IPS DF 19.7 (cell line): ENCODE results near the gene CCDC136.

Source experiments
- DNase-seq: peaks from one replicate; pipeline ENCODE4 v3.0.0-alpha.2; 2013; ENCODE audit warnings: low read depth, low spot score

The CCDC136 gene

DNA sequence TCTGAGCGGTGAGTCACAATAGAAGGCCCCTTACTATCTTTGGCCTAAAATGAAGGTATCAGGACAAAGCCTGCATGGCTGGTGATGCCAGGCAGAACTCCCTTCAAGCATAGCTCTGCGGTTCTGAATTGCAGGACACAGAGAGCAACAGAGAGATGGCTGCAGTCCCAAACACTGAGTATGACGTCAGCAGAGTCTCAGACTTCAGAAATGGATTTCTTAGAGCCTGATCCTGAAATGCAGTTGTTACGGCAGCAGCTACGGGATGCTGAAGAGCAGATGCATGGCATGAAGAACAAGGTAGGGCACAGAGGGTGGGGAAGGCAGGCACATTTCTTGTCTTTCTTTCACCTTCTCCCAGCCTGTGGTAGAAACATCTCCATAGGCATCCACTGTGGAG, 13.5 kb downstream of the CCDC136 start:
- no peak for DNase-seq

DNA sequence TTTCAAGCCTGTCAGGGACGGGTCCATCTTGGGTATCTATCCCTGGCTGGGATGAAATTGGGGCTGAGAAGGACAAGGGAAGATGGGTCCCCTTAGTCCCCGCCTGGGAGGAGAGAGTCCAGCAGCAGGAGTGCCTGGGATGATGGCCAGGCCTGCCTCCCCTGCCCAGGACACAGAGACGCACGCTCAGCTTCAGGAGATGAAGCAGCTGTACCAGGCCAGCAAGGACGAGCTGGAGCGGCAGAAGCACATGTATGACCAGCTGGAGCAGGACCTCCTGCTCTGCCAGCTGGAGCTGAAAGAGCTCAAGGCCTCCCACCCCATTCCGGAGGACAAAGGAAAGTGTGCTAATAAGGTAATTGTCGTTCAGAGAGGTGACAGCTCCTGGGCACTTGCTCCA, 15.4 kb downstream of the CCDC136 start:
- no peak for DNase-seq

DNA sequence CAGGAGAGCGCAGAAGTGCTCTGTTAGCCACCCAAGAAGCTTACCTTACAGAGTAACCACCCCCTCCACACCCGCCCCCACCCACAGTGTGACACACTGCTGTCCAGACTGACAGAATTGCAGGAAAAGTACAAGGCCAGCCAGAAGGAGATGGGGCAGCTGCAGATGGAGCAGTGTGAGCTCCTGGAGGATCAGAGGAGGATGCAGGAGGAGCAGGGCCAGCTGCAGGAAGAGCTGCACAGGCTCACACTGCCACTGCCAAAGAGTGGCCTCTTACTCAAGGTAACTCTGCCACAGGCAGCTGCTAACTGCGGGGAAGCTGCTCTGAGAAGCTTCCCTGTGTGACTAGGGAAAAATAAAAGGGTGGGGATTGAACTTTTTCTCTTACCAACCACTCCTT, 17.6 kb downstream of the CCDC136 start:
- DNase-seq, result no peak

DNA sequence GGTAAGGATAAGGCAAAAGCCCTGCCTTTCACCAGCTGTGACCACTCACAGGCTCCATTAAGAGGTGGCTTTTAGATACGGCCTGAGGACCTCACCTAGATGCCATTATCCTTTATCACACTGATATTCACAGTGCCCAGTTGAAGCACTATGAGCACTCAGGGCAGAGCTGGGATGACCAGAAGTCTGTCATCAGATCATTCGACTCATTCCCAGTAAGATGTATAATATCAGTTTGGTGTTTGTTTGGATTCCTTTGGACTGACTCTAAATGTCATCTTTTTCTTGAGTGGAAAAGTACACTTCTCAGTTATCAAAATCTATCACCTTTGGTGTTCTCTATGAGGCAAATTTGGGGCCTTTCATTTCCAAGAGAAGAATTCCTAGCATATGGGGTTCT, 18.7 kb downstream of the CCDC136 start:
- no peak for DNase-seq

DNA sequence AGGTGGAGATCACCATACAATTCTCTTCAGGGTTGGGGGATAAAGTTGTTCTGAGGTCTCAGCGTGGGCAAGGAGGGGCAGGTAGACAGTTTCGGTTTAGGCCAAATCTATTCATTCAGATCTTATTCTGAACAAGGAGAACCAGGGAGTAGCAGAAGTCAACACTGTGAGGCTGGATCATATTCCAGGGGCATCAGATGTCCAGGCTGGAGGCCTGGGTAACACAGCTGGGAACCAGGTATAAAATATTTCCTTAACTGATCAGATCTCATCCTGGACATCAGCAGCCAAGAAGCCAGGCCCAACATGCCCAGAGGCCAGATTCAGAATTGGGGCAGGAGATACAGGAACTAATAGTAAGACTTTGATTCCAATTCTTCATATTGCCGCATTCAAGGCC, 19.2 kb downstream of the CCDC136 start:
- no peak for DNase-seq

DNA sequence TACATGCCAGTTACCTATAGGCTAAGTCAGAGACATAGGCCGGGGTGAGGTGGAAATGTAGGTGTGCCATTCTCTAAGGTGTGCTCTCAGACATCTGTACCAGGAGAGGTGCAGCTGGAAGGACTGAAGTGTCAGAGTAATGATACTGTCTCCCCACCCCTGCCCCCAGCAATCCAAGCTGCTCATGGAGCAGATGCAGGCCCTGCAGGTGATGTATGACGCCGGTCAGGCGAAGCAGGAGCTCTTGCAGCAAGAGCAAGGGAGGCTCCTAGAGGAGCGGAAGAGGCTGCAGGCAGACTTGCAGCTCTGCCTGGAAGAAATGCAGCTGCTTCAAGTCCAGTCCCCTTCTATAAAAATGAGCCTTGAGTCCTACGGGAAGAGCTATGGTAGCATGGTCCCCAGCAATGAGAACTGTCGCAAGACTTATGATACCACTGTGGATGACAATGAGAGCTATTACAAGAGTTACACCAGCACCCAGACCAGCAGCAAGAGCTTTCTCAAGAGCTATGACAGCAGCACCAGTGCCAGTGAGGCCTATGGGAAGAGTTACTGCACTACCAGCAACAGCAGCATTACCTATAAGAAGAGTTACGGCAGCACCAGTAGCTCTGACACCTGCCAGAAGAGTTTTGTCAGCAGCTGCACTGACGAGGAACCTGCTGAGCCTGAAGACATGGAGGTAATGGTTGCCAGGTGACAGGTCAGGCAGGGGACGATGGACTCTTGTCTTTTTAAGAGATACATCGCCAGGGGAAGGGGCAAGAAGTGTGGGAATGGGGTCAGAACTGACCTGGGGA, 20.1 kb downstream of the CCDC136 start:
- no peak for DNase-seq

DNA sequence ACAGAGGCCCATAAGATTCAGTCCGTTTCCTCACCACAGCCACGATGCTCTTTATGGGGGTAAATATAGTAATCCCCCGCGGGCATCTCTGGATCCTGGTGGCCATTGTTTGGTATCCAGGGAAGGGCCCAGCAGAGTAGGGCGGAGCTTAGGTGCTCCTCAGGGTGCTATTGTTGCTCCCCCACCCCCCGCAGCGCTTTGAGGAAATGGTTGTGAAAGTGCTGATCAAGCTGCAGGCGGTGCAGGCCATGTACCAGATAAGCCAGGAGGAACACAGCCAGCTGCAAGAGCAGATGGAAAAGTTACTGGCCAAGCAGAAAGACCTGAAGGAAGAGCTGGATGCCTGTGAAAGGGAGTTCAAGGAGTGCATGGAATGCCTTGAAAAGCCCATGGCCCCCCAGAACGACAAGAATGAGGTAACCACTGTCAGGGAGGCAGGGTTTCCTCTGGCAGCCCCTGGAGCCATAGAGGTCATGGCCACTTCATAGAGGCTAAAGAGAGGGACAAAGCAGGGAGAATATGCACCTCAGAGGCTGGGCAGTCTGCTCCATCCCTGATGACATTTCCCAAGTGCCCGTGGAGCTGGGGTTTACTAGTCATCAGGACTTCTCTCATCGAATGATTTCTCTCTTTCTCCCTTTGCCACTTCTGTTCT, 20.9 kb downstream of the CCDC136 start:
- DNase-seq, result no peak

DNA sequence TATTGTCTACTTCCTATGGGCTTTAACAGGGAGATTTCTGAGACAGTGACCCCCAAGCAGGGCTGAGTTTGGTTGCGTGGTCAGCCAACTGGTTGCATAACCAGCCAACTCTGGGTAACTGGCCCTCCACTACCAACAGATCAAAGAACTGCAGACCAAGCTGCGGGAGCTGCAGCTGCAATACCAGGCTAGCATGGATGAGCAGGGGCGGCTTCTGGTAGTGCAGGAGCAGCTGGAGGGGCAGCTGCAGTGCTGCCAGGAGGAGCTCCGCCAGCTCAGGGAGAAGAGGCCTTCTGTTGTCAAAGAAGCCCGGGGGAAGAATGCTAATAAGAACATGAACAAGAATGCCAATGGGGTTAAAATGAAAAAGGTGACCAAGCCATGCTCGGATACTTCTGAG, 22.7 kb downstream of the CCDC136 start:
- DNase-seq, result no peak

DNA sequence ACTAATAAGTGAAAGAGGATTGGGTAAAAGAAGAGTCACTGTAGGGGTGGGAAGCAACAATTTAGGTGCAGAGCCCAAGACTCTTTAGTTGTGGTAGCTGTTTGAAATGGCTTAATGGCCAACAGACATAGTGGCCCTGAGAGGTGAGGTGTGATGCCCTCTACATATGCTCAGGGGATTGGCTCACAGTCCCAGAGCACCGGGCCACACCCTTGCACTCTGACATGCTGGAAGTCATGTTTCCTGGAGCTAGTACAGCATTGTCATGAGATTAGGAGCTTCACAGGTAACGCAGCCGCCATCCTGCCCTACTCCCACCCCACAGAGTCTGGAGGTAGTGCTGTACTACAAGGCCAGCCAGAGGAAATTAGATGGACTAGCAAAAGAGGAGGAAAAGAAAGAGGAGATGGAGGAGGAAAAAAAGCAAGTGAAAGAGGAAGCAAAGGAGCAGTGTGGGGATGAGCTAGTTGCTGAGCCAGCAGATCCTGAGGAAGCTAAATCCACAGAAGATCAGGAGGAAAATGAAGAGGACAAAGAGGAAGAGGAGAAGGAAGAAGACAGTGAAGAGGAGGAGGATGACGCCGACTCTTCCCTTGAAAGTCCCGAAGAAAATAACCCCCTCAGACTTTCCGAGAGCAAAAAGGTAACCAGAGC, 23.6 kb downstream of the CCDC136 start:
- no peak for DNase-seq

DNA sequence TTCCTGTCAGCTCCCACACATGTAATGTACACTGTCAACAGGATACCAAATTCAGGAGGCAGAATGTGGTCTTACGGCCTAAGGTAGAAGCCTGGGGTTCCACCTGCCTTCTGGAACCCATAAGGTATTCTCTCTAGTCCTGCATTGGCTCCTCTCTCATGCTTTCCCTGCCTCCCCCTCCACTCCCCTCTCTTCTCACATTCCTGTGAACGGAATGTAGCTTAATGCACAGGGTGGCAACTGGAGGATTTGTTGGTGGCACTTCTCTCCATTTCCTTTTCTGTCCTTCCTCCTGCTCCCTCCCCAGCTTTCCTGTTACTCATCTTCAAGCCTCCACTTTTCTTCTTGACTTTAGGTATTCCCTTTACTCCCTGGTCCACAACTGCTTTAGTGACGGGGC, 26.9 kb downstream of the CCDC136 start:
- no peak for DNase-seq

DNA sequence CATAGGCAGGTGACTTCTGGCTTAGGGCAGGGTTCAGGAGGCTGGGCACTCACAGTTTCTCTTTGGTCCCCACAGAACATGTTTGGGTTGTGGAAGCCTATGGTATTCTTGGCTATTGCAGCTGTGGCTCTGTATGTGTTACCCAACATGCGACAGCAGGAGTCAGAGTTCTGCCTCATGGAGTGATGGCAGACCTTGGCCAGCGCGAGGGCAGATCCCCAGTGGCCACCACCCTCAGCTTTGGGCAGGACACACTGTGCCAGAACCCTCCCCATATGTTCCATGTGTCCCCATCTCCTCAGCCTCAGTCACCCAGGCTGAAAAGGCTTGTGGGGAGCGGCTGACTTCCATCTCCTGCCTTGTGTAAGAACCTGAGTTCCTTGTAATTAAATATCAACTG, 30.0 kb downstream of the CCDC136 start:
- DNase-seq, result no peak

DNA sequence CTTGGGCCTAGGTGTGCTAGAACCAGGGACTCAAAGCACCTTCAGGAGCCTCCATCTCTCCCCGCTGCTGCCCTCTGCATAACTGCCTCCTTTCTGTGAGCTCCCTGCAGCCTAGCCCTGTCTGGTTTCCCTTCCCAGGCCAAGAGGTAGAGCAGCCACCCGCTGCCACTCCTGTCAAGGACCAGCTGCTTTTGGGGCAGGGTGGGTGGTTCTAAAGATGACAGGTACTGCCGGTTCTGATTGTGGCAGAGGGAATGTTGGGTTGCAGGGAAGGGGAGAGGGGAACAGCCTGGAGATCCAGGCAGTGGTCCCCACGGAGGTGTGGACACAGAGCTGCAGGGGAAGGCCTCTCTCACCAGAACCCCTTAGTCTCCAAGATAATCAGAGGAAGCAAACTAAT, 34.7 kb downstream of the CCDC136 start:
- no peak for DNase-seq

DNA sequence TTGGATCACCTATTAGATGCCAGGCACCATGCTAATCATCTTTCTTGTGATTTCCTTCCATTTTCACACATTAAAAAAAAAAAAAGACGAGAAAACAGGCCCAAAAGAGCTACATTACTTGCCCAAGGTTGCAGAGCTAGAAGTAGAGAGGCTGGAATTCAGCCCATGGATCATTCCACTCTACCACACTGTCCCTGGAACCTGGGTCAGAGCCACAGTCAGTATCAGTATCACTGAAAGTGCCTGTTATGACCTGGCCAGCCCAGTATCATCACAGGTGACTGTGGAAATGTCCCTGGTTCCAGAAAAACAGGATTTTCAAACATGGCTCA, 35.1 kb downstream of the CCDC136 start:
- no peak for DNase-seq

DNA sequence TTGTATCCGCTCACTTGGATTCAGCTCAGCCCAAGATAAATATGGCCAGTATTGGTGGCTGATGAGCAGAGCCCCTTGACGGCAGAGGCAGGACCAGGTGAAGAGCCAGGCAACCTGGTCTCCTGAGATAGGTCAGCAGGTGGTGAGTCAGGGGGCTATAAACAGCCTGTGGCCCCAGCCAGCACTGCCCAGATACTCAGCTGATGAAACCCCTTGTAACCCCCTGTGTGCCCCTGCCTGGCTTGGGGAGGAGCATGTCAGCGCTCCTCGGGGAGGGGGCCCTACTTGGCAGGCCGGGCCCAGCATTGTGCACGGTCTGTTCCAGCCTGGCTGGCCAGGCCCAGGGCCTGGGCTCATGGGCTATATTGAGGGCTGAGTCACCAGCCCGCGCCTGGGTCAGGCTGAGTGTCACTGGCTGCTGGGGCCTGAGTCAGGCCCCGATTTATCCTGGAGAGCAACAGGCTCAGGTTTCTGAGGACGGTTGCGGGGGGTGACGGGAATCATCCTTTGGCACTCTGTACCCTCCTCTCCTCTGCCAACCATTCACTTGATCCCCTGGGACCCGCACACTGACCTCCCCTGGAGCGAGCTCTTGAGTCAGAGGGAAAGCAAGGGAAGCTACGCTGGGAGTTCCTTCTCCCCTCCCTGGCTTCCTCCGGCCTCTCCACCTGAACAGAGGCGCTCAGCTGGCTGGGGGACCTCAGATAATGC, 35.6 kb downstream of the CCDC136 start:
- DNase-seq, result no peak

DNA sequence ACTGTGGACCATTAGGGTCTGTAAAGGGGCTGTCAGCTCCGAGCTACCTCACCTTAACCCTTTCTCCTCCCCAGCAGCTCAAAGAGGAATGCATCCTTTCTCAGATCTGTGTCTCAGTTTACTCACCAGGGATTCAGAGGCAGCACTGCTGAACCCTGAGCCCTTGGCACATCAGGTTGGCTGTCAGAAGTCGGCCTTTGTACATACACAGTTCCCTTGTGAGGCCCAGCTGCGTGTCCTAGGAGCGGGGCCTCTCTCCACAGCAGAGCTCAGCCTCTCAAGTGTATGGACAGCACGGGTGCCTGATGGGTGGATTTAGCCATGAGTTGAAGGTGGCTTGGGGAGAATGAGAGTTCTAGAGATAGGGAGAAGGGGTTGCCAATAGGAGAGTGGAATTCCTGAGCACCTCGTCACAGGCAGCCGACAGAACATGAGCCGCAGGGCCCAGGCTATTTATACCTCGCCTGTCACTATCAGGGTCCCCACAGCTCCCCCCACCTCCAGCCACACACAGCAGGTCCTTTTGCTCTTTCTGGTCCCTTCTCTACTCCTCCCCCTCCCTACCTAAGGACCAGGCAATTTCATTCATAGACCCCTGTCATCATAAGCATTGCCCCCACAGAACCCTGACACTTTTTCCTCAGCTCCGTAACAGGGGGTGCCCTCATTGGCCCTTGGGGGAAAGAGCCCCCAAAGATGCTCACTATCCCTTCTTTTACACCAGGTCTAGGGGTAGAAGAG, 36.4 kb downstream of the CCDC136 start:
- no peak for DNase-seq

DNA sequence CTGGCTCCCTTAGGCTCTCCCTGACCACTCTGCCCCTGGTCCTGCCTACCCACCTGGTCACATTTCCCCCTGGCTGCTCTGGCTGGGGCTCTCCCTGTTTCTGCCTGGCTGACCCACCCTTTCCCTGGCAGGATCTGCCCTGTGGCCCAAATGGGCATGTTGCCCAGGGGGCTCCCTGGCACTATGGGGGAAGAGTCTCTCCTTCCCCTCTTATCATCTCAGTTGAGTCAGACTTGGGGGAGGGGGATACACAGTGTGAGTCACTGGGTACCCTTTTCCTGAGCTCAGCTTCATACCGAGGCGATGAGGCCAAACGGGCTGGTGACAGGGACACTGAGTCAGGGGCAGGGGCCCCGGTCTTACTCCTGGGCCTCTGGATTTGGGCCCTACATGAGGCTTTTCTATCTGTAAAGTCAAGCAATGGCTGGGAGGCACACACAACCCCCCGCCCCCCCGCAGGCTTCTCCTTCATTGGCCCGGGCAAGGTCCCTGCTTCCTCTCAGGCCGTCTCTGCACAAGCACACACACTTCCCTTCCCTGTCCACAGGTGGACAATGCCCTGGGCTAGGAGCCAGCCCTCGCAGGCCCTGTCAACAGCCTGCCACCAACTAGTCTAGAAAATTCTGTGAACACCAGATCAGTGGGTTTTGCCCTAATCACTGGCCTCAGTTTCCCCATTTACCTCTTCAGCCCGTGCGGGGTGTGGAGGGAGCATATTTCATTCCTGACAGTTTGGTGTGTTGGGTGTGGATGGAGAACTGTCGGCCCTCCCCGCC, 37.8 kb downstream of the CCDC136 start:
- no peak for DNase-seq

DNA sequence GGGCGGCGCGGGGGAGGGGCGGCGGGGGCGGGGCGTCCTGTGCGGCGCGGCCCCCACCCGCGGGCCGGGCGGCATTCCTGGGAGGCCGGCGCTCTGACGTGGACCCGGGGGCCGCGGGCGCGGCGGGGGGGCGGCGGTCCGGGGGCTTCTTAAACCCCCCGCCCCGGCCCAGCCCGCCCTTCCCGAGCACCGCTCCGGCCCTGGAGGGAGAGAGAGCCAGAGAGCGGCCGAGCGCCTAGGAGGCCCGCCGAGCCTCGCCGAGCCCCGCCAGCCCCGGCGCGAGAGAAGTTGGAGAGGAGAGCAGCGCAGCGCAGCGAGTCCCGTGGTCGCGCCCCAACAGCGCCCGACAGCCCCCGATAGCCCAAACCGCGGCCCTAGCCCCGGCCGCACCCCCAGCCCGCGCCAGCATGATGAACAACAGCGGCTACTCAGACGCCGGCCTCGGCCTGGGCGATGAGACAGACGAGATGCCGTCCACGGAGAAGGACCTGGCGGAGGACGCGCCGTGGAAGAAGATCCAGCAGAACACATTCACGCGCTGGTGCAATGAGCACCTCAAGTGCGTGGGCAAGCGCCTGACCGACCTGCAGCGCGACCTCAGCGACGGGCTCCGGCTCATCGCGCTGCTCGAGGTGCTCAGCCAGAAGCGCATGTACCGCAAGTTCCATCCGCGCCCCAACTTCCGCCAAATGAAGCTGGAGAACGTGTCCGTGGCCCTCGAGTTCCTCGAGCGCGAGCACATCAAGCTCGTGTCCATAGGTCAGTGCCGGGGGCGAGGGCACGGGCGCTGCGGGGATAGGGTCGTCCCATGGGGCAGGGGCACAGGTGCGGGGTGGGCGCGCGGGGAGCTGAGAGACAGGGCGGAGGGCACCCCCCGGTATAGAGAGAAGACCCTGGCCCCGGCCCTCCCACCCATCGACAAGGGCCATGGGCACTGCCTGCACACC, 38.7 kb downstream of the CCDC136 start, which contains the start of gene FLNC:
FLNC (plus strand) TSS at position 176 of the 947 bp plus-strand sequence; CDS start at position 408, 232 bp downstream.
- DNase-seq, result no peak

DNA sequence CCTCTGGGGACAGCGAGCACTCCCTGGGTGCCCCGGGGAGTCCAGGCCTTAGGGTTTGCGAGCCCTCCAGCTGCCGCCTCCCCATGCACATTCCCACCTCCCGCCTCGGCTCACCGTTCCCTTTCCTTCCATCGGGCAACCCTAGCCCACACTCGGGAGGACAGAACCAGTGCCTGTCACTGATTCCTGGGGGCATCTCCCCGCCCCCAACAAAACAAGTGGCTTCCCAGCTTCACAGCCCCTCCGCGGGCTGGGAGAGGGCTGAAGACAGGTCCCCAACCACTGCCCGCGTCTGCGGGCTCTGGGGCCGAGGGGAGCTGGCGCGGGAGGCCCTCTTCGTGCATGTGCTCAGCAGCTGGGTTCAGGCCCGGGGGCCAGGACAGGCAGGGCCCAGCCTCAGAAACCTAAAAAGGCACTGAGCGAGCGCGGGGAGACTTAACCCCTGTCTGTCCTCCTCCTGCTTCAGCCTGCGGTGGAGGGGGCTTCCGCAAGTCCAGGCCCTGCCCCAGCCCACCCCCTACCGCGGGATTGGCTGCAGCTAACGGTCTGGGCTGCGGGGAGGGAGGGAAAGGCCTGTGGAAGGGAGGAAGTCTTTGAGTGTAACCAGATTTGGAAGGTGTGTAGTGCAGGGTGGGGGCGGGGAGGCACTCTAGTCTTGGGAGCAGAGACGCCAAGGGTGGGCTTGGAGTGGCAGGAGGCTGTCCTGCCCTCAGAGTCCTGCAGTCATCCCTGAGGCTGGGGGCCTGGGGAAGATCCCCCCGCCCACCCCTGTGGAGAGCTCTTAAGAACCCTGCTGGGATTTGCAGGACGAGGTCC, 39.6 kb downstream of the CCDC136 start:
- no peak for DNase-seq
